GM10847 (cell line): ENCODE results near the gene KREMEN1.

Experiments used
- POLR2A ChIP-seq: IDR thresholded peaks from 2 replicates; pipeline ENCODE4 v1.6.1; 2011; ENCODE audit not compliant: insufficient read length; ENCODE audit errors: extremely low read depth

KREMEN1 gene

DNA sequence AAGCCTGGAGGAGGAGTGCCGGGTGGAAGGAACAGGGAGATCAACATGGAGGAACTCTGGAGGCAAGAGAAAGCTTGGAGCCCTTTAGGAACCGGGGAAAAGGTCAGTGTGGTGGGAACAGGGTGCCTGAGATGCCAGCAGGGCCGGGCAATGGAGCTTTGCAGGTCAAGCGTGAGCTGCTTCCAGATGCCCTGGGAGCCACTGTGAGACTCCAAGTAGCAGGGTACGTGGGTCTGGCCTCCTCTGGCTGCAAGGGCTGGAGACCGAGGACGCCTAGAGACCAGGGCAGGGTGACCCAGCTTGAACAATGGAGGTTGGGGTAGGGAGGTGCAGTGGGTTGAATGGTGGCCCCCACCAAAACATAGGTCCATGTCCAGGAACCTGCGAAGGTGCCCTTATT, 117.2 kb downstream of the KREMEN1 start:
- no peak for TF ChIP-seq POLR2A

GRCh38 chr22:29190918-29191317, 118.1 kb downstream of the KREMEN1 start:
- no peak for TF ChIP-seq POLR2A

DNA sequence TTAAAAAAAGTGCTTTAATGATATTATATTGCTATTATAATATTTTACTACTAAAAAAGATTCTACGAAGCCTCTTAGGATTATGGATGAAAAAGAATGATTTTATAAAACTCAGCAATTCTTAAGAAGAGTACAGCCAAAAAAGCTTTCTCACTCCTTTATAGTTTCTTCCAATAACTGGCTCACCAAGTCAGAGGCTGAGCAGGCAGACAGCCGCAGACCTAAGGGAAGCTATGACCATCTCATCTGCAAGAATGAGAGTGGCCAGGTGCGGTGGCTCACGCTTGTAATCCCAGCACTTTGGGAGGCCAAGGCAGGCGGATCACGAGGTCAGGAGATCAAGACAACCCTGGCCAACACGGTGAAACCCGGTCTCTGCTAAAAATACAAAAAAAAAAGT, 120.2 kb downstream of the KREMEN1 start:
- no peak for TF ChIP-seq POLR2A

GRCh38 chr22:29194184-29194583, 121.3 kb downstream of the KREMEN1 start:
- no peak for TF ChIP-seq POLR2A

DNA sequence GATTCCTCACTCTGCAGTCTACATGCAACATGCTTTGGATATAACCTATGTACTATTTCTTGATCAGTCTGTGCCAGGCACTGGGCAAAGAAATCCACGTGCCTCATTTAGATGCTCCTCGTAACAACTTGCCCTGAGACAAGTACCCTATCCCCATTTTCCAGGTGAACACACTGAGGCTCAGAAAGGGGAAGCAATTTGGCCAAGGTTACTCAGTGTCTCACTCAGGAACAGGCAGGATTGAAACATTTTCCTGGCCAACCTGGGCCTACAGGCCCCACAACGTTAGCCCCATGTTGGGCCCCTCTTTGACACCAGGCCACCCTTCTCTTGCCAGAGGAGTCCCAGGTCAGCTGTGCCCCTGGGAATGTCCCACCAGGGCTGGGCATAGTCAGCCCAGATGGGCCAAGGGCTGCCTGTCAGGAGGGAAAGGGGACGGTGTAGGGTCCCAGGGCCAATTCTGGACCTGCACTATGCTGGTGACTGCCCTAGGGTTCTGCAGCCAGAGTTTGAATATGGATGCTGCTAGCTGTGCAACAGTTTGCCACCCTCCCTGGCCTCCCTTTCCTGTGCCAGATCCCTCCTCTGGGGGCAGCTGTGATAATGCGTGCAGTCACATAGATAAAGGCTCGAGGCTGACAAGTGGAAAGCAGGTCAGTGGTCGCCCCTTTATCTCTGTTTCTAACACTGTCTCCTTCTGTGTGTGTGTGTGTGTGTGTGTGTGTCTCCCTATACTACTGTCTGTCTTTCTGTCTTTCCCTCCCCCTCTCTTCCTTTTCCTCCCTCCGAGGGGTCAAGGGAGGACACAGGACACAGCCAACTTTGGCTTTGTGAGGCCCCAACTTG, 122.5 kb downstream of the KREMEN1 start:
- TF ChIP-seq POLR2A, result no peak

DNA sequence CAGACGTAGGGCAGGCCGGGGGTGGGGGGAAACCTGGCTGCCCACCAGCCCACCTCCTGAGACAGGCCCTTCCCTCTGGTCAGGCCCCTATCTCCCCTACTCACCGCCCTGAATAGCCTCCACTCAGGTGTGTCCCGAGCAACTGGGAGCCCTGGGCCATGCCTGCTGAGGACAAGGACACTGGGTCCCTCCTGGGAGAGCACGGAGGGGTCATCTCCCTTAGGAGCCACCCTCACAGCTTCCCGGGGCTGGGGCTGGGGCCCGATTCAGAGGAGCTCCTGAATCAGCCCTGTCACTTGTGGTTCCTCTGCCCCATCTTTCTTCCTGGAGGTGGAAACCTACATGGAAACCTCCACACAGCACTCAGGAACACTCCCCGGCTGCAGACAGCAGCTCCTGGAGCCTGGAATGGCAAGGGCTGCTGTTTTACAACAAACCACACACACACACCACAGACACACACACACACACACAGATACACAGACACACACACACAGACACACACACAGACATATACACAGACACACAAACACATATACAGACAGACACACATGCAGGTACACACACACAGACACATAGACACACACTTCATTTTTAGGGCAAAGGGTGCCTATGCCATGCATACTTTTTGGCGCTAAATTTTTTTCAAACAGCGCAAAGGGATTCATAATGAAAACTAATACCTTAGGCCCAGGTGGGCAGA, 123.3 kb downstream of the KREMEN1 start:
- no peak for TF ChIP-seq POLR2A

- TF ChIP-seq POLR2A, result no peak
Measured at GRCh38 chr22:29197096-29197495, 124.3 kb downstream of the KREMEN1 start.

DNA sequence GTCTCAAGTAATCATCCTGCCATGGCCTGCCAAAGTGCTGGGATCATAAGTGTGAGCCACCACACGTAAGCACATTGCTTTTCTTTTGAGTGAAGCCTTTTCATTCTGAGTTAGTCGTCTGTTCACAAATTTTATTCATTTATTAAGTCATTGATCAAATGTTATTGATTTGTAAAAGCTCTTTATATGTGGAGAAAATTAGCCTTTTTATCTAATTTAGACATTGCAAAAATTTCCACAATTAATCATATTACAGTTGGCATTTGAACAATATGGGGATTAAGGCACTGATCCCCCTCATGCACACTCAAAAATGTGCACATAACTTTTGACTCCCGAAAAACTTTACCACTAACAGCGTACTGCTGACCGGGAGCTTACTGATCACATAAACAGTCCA, 125.4 kb downstream of the KREMEN1 start:
- TF ChIP-seq POLR2A, result no peak

GRCh38 chr22:29199702-29200400, 127.0 kb downstream of the KREMEN1 start:
- no peak for TF ChIP-seq POLR2A

DNA sequence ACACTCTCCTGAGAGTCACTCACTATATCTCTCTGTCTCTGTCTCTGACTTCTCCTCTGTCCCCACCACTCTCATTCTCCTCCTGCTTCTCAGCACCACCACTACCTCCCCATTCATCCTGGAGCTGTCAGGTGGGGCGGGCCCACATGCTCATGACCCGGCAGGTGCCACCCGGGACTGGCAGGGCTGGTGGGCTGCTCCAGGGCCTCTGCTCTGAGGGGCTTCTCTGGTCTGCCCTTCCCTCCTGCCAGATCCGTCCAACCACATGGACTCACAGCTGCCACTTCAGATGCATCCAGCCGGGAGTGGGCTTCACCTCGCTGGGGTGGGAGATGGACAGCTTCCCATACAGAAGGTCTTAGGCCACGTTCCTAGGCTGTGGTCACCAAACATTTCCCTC, 128.1 kb downstream of the KREMEN1 start:
- TF ChIP-seq POLR2A, result no peak

DNA sequence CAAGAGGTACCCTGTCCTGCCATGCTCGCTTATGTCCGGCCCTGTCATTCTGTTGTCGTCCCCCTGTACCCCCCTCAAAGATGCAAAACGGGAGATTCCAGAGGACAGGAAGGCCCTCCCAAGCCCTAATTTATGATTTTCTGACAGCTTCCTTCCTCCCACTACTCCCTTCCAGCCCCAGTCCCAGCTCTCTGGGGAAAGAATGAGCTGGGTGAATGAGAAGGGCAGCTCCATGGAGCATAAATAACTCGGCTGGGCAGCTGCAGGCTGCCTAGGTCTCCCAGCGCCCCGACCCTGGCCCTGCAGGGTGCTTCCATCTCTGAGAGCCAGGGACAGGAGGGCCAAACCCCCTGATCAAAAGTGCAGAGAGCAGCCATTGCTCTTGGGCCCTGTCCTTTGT, 128.9 kb downstream of the KREMEN1 start:
- no peak for TF ChIP-seq POLR2A

GRCh38 chr22:29202212-29203192, 129.7 kb downstream of the KREMEN1 start:
- TF ChIP-seq POLR2A, result peak; percentile 29

DNA sequence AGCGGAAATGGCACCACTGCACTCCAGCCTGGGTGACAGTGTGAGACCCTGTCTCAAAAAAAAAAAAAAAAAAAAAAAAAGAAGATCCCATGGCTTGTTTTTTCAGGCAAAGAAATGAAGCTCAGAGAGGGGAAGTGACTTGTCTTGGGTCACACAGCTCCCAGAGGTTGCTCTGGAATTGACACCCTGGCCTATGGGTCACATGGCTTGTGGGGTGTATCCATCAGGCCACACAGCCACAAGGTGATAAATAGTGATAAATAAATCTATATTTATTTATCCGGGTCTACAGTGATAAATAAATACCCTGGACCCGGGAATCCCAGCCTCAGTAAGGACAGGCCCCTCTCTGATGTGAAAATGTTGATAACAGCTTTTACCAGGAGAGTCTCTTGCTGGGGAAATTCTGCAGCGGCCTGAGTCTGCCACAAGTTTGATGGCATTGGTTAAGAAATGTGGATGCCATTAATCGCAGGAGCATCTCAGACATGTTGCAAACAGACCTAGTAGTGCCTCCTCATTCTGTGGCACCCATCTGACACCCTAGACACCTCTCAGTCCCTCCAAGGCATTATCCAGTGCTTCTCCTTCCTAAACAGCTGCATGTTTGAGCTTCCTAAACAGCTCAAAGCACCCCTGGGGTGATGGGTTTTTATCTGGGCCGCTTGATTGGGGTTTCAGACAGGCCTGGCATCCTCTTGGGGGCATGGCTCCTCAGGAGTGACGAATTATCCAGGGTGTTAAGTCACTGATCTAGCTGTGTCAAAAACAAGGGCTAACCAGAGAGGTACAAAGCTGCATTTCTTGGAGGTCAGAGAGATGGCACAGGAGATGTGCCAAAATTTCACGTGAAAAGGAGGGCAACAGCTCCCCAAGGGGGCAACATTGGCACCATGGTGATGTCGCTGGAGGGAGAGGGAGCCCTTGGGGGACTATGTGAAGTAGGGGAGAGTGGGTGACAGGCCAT, 130.9 kb downstream of the KREMEN1 start:
- no peak for TF ChIP-seq POLR2A
